ENCODE measurements around the gene BMP7.

The BMP7 gene

DNA sequence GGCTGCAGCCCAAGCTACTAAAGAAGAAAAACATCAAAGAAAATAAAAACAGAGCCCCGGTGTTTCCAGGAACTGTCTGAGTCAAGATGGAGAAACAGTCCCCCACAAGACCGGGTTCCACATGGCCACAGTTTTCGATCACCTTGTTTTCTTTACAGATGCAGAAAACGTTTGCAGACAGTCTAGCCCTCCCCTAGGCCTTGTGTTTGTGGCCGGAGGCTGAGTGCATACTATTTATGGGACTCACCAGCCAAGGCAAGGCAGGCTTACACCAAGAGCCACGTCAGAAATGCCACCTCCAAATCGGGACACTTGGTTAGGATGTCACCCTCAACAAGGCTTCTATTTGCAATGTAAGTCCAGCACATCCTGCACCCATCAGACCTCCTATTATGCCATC, 97.3 kb downstream of the BMP7 start:
- H3K79me1 ChIP-seq (replicated peaks; ENCODE audit: low read length, poor library complexity, severe bottlenecking), result no peaks in the 10 kb centered on the region
- no peak overlapping the region for H3K14ac ChIP-seq (ENCODE audit: low read length in 2 of 2)
- no peak overlapping the region for H3K9ac ChIP-seq (ENCODE audit: low read length)
- no peak overlapping the region for H2BK5ac ChIP-seq (ENCODE audit: low read depth, low read length, poor library complexity, severe bottlenecking)
- no peak overlapping the region for H4K8ac ChIP-seq (ENCODE audit: low read length)
- no peak overlapping the region for H3K4ac ChIP-seq (ENCODE audit: low read depth in 1 of 2, low read length in 2 of 2)
- 73% methylated on average over 7 of the region's 7 CpGs for WGBS
- no peak overlapping the region for H2BK120ac ChIP-seq (ENCODE audit: low read depth, low read length)
- H3K18ac ChIP-seq (ENCODE audit: low read depth in 1 of 2, low read length in 2 of 2), result no peak overlapping the region
- no peak overlapping the region for H3K4me2 ChIP-seq (ENCODE audit: low read length, poor library complexity, severe bottlenecking)
- H3K9me3 ChIP-seq (ENCODE audit: control insufficient read depth, low read length), result no peaks in the 10 kb centered on the region
- H2BK15ac ChIP-seq (ENCODE audit: low read depth, poor library complexity, severe bottlenecking), result no peak overlapping the region
- H3K4me1 ChIP-seq (ENCODE audit: control insufficient read depth, insufficient read depth, low read depth, low read length), result peaks cover 4% of the 10 kb centered on the region
- H3K27me3 ChIP-seq (ENCODE audit: control insufficient read depth in 1 of 2, insufficient read depth in 1 of 2, low read length in 2 of 2), result peaks cover 13 to 37% of the 10 kb centered on the region in 2 experiments
- no peaks in the 10 kb centered on the region for H3K36me3 ChIP-seq (ENCODE audit: control insufficient read depth in 1 of 2, insufficient read depth in 2 of 2, low read depth in 1 of 2, low read length in 2 of 2)
- H2AFZ ChIP-seq (ENCODE audit: low read depth, low read length), result no peak overlapping the region
- no peak overlapping the region for H3K23ac ChIP-seq (ENCODE audit: low read length in 2 of 2)
- DNase-seq, result no peak
- no peak overlapping the region for H4K91ac ChIP-seq (ENCODE audit: low read length)
- H3K27ac ChIP-seq (ENCODE audit: low read length, poor library complexity, severe bottlenecking), result no peak overlapping the region
- H3K4me3 ChIP-seq (ENCODE audit: insufficient read depth in 1 of 2, low read depth in 1 of 2, low read length in 2 of 2), result no peak overlapping the region
- no peak overlapping the region for H2AK5ac ChIP-seq (ENCODE audit: low read length, severe bottlenecking)
- H2BK12ac ChIP-seq (ENCODE audit: low read length in 2 of 2), result no peak overlapping the region

DNA sequence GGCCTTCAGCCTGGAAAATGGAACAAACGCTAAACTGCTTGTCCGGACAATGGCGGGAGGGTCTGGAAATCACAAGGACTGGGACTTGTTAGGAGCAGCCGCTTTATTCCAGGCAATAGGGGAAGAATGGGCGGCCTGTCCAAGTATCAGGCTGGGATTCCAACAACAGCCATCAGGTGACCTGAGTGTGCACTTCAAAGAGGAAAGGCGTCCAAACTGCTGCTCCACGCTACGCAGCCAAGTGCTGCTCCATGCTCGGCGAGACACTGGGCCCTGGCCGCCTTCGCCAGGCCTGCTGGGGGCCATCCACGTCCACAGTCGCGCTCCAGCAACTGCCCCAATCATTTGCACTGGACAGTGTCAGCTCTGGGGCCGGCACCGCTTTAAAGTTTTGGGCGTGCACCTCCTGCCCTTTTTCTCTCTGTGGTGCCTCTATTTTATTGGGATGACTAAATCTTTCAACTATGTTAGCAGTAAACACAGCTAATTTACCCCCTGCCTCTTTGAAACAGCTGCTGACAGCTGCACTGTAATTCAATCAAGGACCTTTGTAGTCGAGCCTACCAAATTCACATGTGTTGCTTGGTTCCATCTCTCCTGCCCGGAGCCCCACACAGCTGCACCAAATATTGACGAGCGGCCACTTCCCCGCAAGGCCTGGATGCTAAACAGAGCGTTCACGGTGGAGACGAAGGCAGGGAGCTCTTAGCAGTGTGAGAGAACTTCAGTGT, 98.3 kb downstream of the BMP7 start:
- H2AK5ac ChIP-seq (ENCODE audit: low read length, severe bottlenecking), result no peak overlapping the region
- no peak overlapping the region for H3K4me2 ChIP-seq (ENCODE audit: low read length, poor library complexity, severe bottlenecking)
- no peak overlapping the region for H3K4ac ChIP-seq (ENCODE audit: low read depth in 1 of 2, low read length in 2 of 2)
- H3K27ac ChIP-seq (ENCODE audit: low read length, poor library complexity, severe bottlenecking), result no peak overlapping the region
- 43% methylated on average over 26 of the region's 26 CpGs for WGBS
- no peak overlapping the region for H3K18ac ChIP-seq (ENCODE audit: low read depth in 1 of 2, low read length in 2 of 2)
- H3K23ac ChIP-seq (ENCODE audit: low read length in 2 of 2), result no peak overlapping the region
- H3K4me3 ChIP-seq (ENCODE audit: insufficient read depth in 1 of 2, low read depth in 1 of 2, low read length in 2 of 2), result peak overlapping the region in 1 of 2 experiments; percentile 33
- H4K91ac ChIP-seq (ENCODE audit: low read length), result no peak overlapping the region
- peak; percentile 43 for DNase-seq
- no peak overlapping the region for H2AFZ ChIP-seq (ENCODE audit: low read depth, low read length)
- no peak overlapping the region for H3K14ac ChIP-seq (ENCODE audit: low read length in 2 of 2)
- H3K36me3 ChIP-seq (ENCODE audit: control insufficient read depth in 1 of 2, insufficient read depth in 2 of 2, low read depth in 1 of 2, low read length in 2 of 2), result no peaks in the 10 kb centered on the region
- peaks cover 4% of the 10 kb centered on the region for H3K4me1 ChIP-seq (ENCODE audit: control insufficient read depth, insufficient read depth, low read depth, low read length)
- no peak overlapping the region for H3K9ac ChIP-seq (ENCODE audit: low read length)
- H3K27me3 ChIP-seq (ENCODE audit: control insufficient read depth in 1 of 2, insufficient read depth in 1 of 2, low read length in 2 of 2), result peaks cover 11 to 40% of the 10 kb centered on the region in 2 experiments
- no peak overlapping the region for H2BK5ac ChIP-seq (ENCODE audit: low read depth, low read length, poor library complexity, severe bottlenecking)
- no peaks in the 10 kb centered on the region for H3K79me1 ChIP-seq (replicated peaks; ENCODE audit: low read length, poor library complexity, severe bottlenecking)
- peaks cover 4% of the 10 kb centered on the region for H3K9me3 ChIP-seq (ENCODE audit: control insufficient read depth, low read length)
- no peak overlapping the region for H2BK120ac ChIP-seq (ENCODE audit: low read depth, low read length)
- no peak overlapping the region for H4K8ac ChIP-seq (ENCODE audit: low read length)
- H2BK15ac ChIP-seq (ENCODE audit: low read depth, poor library complexity, severe bottlenecking), result no peak overlapping the region
- no peak overlapping the region for H2BK12ac ChIP-seq (ENCODE audit: low read length in 2 of 2)

DNA sequence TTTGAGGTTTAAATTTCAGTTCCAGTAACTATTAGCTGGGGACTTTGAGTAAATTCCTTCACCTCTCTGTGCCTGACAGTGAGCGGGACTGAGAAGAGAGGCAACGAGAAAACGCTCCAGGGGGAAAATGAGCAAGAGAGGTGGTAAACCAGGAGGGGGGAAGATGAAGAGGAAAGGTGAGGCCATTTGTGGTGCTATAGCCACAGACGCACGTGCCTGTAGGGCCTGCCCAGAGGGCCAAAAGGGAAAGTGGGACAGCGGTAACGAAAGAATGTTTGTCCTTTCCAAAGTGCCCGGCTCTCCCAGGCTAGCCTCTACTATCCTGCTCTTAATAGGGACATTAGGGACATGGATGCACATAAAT, 99.2 kb downstream of the BMP7 start:
- H2BK15ac ChIP-seq (ENCODE audit: low read depth, poor library complexity, severe bottlenecking), result no peak overlapping the region
- H2AFZ ChIP-seq (ENCODE audit: low read depth, low read length), result no peak overlapping the region
- peaks cover 11 to 36% of the 10 kb centered on the region in 2 experiments for H3K27me3 ChIP-seq (ENCODE audit: control insufficient read depth in 1 of 2, insufficient read depth in 1 of 2, low read length in 2 of 2)
- H3K4me3 ChIP-seq (ENCODE audit: insufficient read depth in 1 of 2, low read depth in 1 of 2, low read length in 2 of 2), result no peak overlapping the region
- no peaks in the 10 kb centered on the region for H3K79me1 ChIP-seq (replicated peaks; ENCODE audit: low read length, poor library complexity, severe bottlenecking)
- H3K27ac ChIP-seq (ENCODE audit: low read length, poor library complexity, severe bottlenecking), result no peak overlapping the region
- H3K23ac ChIP-seq (ENCODE audit: low read length in 2 of 2), result no peak overlapping the region
- no peak overlapping the region for H3K14ac ChIP-seq (ENCODE audit: low read length in 2 of 2)
- DNase-seq, result no peak
- no peak overlapping the region for H4K91ac ChIP-seq (ENCODE audit: low read length)
- no peak overlapping the region for H3K18ac ChIP-seq (ENCODE audit: low read depth in 1 of 2, low read length in 2 of 2)
- H2BK120ac ChIP-seq (ENCODE audit: low read depth, low read length), result no peak overlapping the region
- WGBS, result 93% methylated on average over 8 of the region's 8 CpGs
- H3K36me3 ChIP-seq (ENCODE audit: control insufficient read depth in 1 of 2, insufficient read depth in 2 of 2, low read depth in 1 of 2, low read length in 2 of 2), result no peaks in the 10 kb centered on the region
- H4K8ac ChIP-seq (ENCODE audit: low read length), result no peak overlapping the region
- no peak overlapping the region for H2AK5ac ChIP-seq (ENCODE audit: low read length, severe bottlenecking)
- no peak overlapping the region for H2BK5ac ChIP-seq (ENCODE audit: low read depth, low read length, poor library complexity, severe bottlenecking)
- no peak overlapping the region for H3K4me2 ChIP-seq (ENCODE audit: low read length, poor library complexity, severe bottlenecking)
- H3K4me1 ChIP-seq (ENCODE audit: control insufficient read depth, insufficient read depth, low read depth, low read length), result peaks cover 4% of the 10 kb centered on the region
- H3K4ac ChIP-seq (ENCODE audit: low read depth in 1 of 2, low read length in 2 of 2), result no peak overlapping the region
- H2BK12ac ChIP-seq (ENCODE audit: low read length in 2 of 2), result no peak overlapping the region
- H3K9me3 ChIP-seq (ENCODE audit: control insufficient read depth, low read length), result peaks cover 4% of the 10 kb centered on the region
- H3K9ac ChIP-seq (ENCODE audit: low read length), result no peak overlapping the region

DNA sequence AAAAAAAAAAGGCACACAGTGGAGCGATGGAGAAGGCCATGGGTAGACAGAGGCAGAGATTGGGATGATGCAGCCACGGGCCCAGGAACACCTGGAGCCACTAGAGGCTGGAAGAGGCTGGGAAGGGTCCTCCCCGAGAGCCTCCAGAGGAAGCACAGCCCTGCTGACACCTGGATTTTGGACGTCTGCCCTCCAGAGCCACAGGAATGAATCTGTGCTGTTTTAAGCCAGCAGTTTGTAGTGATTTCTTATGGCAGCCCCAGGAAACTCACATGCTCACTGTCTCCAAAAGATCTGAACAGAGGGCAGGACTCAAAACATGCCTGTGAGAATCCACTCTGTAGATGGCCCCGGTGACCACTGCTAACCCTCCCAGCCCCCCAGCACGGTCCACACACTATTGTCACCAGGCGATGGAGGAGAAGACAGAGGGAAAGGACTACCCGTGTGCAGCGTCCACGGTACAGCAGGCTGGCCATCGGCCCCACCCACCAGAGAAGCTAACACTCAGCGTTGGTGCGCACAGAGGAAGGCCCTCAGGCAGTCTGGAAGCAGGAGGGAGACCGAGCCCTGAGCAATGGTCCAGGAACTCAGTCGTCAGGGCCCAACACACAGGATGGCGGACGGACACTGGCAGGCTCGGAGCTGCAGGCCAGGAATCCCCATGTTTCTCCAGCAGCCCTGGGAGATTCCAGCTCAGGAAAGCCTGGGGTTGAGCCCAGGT, 99.7 kb downstream of the BMP7 start:
- H3K4ac ChIP-seq (ENCODE audit: low read depth in 1 of 2, low read length in 2 of 2), result peak overlapping the region in 1 of 2 experiments; percentile 27
- no peaks in the 10 kb centered on the region for H3K36me3 ChIP-seq (ENCODE audit: control insufficient read depth in 1 of 2, insufficient read depth in 2 of 2, low read depth in 1 of 2, low read length in 2 of 2)
- no peak overlapping the region for H3K23ac ChIP-seq (ENCODE audit: low read length in 2 of 2)
- no peak overlapping the region for H4K91ac ChIP-seq (ENCODE audit: low read length)
- H3K4me2 ChIP-seq (ENCODE audit: low read length, poor library complexity, severe bottlenecking), result no peak overlapping the region
- DNase-seq, result no peak
- no peak overlapping the region for H3K27ac ChIP-seq (ENCODE audit: low read length, poor library complexity, severe bottlenecking)
- H2BK5ac ChIP-seq (ENCODE audit: low read depth, low read length, poor library complexity, severe bottlenecking), result no peak overlapping the region
- no peak overlapping the region for H2BK120ac ChIP-seq (ENCODE audit: low read depth, low read length)
- H3K14ac ChIP-seq (ENCODE audit: low read length in 2 of 2), result no peak overlapping the region
- peaks cover 11 to 36% of the 10 kb centered on the region in 2 experiments for H3K27me3 ChIP-seq (ENCODE audit: control insufficient read depth in 1 of 2, insufficient read depth in 1 of 2, low read length in 2 of 2)
- H2BK15ac ChIP-seq (ENCODE audit: low read depth, poor library complexity, severe bottlenecking), result no peak overlapping the region
- WGBS, result 89% methylated on average over 18 of the region's 18 CpGs
- H2AK5ac ChIP-seq (ENCODE audit: low read length, severe bottlenecking), result no peak overlapping the region
- no peak overlapping the region for H4K8ac ChIP-seq (ENCODE audit: low read length)
- no peak overlapping the region for H3K9ac ChIP-seq (ENCODE audit: low read length)
- peaks cover 4% of the 10 kb centered on the region for H3K4me1 ChIP-seq (ENCODE audit: control insufficient read depth, insufficient read depth, low read depth, low read length)
- H3K79me1 ChIP-seq (replicated peaks; ENCODE audit: low read length, poor library complexity, severe bottlenecking), result no peaks in the 10 kb centered on the region
- H3K4me3 ChIP-seq (ENCODE audit: insufficient read depth in 1 of 2, low read depth in 1 of 2, low read length in 2 of 2), result no peak overlapping the region
- no peak overlapping the region for H2BK12ac ChIP-seq (ENCODE audit: low read length in 2 of 2)
- peaks cover 4% of the 10 kb centered on the region for H3K9me3 ChIP-seq (ENCODE audit: control insufficient read depth, low read length)
- H2AFZ ChIP-seq (ENCODE audit: low read depth, low read length), result no peak overlapping the region
- H3K18ac ChIP-seq (ENCODE audit: low read depth in 1 of 2, low read length in 2 of 2), result no peak overlapping the region
